ENCODE data around the gene FBXO40.
"Not testable (repeated sequence)": the region's sequence is repeated elsewhere in the genome, so short reads cannot be mapped to it uniquely, and the experiment has no call there.

FBXO40 gene

DNA sequence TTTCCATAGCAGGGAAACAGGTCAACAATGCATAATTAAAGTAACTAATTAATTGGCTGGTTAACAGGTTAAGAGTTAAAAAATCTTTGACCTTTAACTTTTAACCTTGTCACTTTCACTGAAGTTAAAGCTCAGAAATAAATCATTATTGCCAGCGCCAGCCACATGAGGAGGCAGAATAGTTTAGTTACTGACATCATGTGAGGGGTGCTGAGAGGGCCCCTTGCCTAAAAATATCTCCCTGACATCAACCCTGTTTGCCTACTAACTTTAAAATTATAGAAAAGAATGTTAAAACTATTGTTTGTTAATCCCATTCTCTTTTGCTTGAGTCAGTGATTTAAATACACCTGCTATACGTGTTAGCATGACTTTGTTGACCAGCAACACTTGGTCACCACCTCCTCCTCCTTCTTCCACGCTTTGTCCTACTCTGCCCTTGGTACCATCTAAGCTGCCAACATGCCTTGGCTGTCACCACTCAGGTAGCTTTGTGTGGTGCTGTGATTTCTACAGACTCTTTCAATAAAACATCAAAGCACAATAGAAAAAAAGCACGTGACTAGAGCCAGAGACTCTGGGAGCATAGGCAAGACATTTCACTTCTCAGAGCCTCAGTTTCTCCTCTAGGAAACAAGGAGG, 2.7 kb downstream of the FBXO40 start:
- no peak overlapping the region for H3K4me3 Mint-ChIP-seq

DNA sequence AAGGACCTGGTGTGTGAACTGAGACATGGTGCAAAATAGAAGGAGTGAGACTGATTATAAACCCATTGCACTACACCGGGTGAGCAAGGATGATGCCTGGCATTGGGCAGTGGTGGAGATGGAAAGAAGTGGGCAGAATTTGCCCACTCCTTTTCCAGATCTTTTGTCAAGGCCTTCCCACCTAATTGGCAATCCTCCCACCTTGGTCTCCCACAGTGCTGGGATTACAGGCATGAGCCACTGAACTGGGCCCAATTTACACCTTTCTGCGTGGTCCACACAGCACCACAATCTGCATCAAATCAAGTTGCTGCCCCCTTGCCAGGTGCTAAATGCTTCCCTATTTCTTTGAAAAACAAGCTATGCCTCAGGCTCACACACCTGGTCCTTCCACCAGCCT, 5.4 kb downstream of the FBXO40 start:
- Mint-ChIP-seq H3K27me3 (no peaks in the 10 kb centered on the region), H3K27ac (no peak overlapping the region), H3K9me3 (no peaks in the 10 kb centered on the region), H3K4me1 (no peaks in the 10 kb centered on the region), H3K4me3 (no peak overlapping the region), H3K36me3 (no peaks in the 10 kb centered on the region)

More for the DNA sequence above, 2.7 kb downstream of the FBXO40 start:
- no peaks in the 10 kb centered on the region for H3K27me3 Mint-ChIP-seq
- H3K9me3 Mint-ChIP-seq = no peaks in the 10 kb centered on the region
- H3K27ac Mint-ChIP-seq = no peak overlapping the region
- H3K4me1 Mint-ChIP-seq = no peaks in the 10 kb centered on the region
- no peaks in the 10 kb centered on the region for H3K36me3 Mint-ChIP-seq

DNA sequence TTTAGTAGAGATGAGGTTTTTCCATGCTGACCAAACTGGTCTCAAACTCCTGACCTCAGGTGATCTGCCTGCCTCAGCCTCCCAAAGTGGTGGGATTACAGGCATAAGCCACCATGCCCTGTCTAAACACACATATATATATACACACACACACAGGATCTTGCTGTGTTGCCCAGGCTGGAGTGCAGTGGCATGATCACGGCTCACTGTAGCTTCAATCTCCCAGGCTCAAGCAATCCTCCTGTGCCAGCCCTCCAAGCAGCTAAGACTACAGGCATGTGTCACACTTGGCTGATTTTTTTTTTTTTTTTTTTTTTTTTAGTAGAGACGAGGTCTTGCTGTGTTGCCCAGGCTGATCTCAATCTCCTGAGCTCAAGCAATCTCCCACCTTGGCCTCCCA, 6.7 kb downstream of the FBXO40 start:
- not testable (repeated sequence) for H3K27me3 Mint-ChIP-seq, H3K36me3 Mint-ChIP-seq, H3K9me3 Mint-ChIP-seq, H3K4me1 Mint-ChIP-seq, H3K4me3 Mint-ChIP-seq, H3K27ac Mint-ChIP-seq

DNA sequence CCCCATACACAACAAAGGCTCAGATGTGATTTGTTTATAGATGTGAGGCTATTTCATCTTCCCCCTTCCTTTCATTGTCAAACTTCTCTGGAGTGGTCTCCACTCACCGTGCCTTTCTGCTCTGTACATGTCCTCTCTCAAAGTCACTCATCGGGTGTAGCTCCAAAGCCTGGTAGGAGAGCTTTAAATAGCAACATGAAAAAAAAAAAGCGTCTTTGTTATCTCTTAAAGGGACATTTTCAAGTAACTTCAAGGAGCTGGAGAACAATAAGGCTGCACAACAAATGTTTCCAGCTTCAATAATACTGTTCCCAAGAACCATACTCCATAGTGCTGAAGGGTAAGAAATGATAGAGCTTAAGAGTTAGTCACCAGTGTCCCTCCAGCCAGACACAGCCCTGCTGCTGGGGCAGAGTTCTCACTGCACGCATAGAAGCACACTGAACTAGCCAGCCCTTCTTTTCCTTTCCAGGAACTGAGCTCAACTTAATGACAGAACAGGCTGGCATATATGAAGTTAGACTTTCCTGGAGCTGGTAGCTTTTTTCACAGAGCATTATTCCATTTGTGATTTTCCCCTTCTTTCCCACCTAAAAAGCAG, 8.1 kb downstream of the FBXO40 start:
- no peaks in the 10 kb centered on the region for H3K9me3 Mint-ChIP-seq
- no peaks in the 10 kb centered on the region for H3K27me3 Mint-ChIP-seq
- no peaks in the 10 kb centered on the region for H3K4me1 Mint-ChIP-seq
- H3K36me3 Mint-ChIP-seq = no peaks in the 10 kb centered on the region
- H3K27ac Mint-ChIP-seq = no peak overlapping the region
- no peak overlapping the region for H3K4me3 Mint-ChIP-seq

DNA sequence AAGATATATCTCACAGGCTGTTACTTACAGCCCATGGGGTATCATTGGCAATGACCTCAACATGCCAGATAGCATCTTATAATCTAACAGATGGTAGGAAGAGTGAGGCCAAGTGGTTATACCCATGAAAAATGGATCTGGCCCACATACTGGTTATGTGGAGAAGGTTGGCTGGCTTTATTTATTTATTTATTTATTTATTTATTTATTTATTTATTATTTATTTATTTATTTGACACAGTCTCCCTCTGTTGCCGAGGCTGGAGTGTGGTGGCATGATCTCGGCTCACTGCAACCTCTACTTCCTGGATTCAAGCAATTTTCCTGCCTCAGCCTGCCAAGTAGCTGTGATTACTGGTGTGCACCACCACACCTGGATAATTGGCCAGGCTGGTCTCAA, 11.6 kb downstream of the FBXO40 start:
- Mint-ChIP-seq H3K27ac (no peak overlapping the region), H3K4me3 (no peak overlapping the region), H3K27me3 (no peaks in the 10 kb centered on the region), H3K9me3 (no peaks in the 10 kb centered on the region), H3K4me1 (no peaks in the 10 kb centered on the region), H3K36me3 (no peaks in the 10 kb centered on the region)

DNA sequence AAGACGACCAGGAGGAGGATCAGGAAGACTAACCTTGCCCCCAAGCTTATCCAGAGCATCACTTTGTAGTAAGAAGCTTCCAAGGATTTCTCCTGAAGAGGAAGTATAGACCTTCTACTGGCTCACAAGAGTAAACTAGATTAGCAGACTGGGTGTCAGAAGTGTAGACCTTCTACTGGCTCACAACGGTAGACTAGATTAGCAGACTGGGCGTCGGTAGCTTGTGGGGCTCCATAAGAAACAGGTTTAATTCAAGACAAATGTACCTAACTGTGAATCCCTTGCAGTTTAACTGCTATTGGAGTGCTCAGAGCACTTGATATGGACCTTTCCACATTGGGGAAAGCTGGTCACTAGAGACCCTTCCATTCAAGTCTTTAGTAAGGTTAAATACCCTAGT, 12.9 kb downstream of the FBXO40 start:
- no peaks in the 10 kb centered on the region for H3K4me1 Mint-ChIP-seq
- H3K4me3 Mint-ChIP-seq = no peak overlapping the region
- no peaks in the 10 kb centered on the region for H3K9me3 Mint-ChIP-seq
- H3K36me3 Mint-ChIP-seq = no peaks in the 10 kb centered on the region
- no peak overlapping the region for H3K27ac Mint-ChIP-seq
- no peaks in the 10 kb centered on the region for H3K27me3 Mint-ChIP-seq

DNA sequence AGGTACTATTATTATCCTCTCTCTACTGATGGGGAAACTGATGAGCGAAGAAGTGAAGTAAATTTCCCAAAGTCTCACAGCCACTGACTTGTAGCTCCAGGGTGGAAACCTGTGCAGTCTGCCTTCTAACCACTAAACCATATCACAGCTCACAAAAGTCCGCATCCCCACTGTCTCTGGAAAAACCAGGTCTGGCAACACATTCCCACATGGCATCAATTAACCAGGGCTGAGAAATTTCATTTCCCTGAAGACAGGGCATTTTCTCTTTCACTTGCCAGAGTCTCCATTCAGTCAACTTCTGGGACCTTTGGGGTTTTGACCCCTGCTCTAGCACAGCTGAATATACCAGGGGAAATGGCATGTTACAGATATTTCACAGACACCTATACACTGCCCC, 26.5 kb downstream of the FBXO40 start:
- H3K9me3 Mint-ChIP-seq = no peaks in the 10 kb centered on the region
- H3K36me3 Mint-ChIP-seq = no peaks in the 10 kb centered on the region
- no peak overlapping the region for H3K4me3 Mint-ChIP-seq
- no peaks in the 10 kb centered on the region for H3K27me3 Mint-ChIP-seq
- H3K27ac Mint-ChIP-seq = no peak overlapping the region
- no peaks in the 10 kb centered on the region for H3K4me1 Mint-ChIP-seq

DNA sequence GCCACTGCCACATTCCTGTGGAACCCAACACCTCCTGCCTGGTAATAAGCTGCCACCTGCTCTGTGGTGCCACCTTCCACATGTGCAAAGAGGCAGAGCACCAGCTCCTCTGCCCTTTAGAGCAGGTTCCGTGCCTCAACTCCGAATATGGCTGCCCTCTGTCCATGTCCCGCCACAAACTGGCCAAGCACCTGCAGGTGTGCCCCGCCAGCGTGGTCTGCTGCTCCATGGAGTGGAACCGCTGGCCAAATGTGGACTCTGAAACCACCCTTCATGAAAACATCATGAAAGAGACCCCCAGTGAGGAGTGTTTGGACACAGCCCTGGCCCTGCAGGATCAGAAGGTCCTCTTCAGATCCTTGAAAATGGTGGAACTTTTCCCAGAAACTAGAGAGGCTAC, 28.3 kb downstream of the FBXO40 start:
- H3K4me1 Mint-ChIP-seq = no peaks in the 10 kb centered on the region
- H3K4me3 Mint-ChIP-seq = no peak overlapping the region
- no peaks in the 10 kb centered on the region for H3K27me3 Mint-ChIP-seq
- H3K9me3 Mint-ChIP-seq = no peaks in the 10 kb centered on the region
- H3K27ac Mint-ChIP-seq = no peak overlapping the region
- H3K36me3 Mint-ChIP-seq = no peaks in the 10 kb centered on the region

DNA sequence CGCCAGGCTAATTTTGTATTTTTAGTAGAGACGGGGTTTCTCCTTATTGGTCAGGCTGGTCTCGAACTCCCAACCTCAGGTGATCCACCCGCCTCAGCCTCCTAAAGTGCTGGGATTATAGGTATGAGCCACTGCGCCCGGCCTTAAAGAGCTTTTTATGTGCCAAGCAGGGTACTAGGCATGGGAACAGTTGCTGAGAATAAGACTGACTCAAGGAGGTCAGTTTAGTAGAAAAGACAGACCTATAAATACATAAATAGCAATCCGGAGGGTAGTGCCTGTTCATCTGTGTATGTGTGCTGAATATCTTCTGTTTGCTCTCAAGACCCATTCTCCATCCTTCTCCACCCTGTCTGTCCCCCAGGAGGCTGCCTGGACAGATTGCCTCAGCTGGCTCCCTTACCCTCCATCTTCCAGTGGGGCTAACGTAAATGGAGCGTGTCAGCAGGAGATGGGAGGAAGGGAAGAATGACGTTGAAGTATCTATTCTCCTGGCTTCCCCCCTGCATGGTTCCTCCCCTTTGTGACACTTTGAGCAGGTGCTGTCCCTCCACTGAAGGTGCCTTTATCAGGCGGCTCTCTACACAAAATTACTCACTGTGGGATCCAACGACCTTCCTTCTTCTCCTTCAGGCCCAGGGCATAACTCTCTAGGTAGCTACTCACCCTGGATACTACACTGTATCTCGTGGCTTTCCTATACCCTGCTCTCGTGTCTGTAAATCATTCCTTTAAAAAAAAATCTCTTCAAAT, 31.1 kb downstream of the FBXO40 start:
- Mint-ChIP-seq H3K4me3 (no peak overlapping the region), H3K27ac (no peak overlapping the region), H3K4me1 (no peaks in the 10 kb centered on the region)

DNA sequence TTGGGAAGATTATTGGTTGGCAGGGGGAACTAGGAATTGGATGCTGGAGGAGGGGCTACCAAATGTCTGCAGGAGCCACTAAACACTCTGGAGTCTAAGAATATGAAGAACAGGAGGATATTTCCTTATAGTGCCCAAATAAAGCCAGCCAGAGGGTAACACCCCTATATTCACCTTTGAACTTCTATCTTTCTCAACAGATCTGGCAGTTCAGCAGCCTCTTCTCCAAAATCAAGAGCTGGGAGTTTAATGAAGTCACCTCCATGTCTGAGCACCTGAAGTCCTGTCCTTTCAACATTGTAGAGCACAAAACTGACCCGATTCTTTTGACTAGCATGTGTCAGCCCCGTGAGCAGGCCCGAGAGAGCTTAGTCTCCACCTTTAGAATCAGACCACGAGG, 33.3 kb downstream of the FBXO40 start:
- H3K4me3 Mint-ChIP-seq = no peak overlapping the region
- H3K27ac Mint-ChIP-seq = no peak overlapping the region
- H3K36me3 Mint-ChIP-seq = peaks cover 13% of the 10 kb centered on the region

More for the DNA sequence above, 31.1 kb downstream of the FBXO40 start:
- no peaks in the 10 kb centered on the region for H3K27me3 Mint-ChIP-seq
- H3K9me3 Mint-ChIP-seq = no peaks in the 10 kb centered on the region
- H3K36me3 Mint-ChIP-seq = peaks cover 6% of the 10 kb centered on the region

DNA sequence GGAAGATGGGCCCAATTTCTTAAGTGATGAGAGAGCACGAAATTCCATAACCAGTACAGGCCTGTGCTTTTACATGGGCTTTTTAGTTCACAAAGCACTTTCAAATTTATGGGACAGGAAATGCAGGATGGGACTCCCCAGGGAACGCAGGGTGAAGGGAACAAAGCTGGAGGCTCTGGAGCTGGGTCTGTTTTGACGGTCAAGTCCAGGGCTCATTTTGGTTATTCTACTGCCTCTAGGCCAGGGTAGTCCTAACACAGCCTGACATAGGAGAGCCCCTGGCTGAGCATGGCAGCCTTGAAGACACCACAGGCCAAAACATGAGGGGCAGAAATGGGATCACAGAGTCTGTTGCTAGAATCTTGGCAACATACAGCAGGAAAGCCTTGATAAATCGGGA, 34.0 kb downstream of the FBXO40 start:
- Mint-ChIP-seq H3K4me1 (no peaks in the 10 kb centered on the region), H3K36me3 (peaks cover 18% of the 10 kb centered on the region), H3K27me3 (no peaks in the 10 kb centered on the region), H3K27ac (no peak overlapping the region), H3K4me3 (no peak overlapping the region), H3K9me3 (no peaks in the 10 kb centered on the region)

More for the DNA sequence above, 33.3 kb downstream of the FBXO40 start:
- Mint-ChIP-seq H3K9me3 (no peaks in the 10 kb centered on the region), H3K27me3 (no peaks in the 10 kb centered on the region), H3K4me1 (no peaks in the 10 kb centered on the region)

DNA sequence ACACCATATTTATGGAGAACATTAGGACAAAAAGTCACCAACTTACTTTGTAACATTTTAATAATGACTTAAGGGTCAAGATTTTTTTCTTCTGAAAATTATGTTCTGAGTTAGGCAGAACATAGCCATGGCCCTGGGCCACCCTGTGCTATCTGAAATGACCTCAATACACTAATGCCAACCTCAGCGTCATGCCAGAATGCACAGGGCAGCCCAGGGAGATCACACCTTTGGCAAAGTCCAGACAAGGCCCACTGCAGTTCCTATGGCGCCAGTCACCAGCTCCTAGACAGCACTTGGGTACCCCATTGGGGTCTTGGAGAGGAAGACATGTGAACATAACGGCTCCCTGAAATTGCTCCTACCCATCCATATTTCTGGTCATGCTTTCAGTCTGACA, 34.4 kb downstream of the FBXO40 start:
- Mint-ChIP-seq H3K4me1 (no peaks in the 10 kb centered on the region), H3K4me3 (no peak overlapping the region), H3K36me3 (peaks cover 19% of the 10 kb centered on the region), H3K9me3 (no peaks in the 10 kb centered on the region), H3K27ac (no peak overlapping the region), H3K27me3 (no peaks in the 10 kb centered on the region)

DNA sequence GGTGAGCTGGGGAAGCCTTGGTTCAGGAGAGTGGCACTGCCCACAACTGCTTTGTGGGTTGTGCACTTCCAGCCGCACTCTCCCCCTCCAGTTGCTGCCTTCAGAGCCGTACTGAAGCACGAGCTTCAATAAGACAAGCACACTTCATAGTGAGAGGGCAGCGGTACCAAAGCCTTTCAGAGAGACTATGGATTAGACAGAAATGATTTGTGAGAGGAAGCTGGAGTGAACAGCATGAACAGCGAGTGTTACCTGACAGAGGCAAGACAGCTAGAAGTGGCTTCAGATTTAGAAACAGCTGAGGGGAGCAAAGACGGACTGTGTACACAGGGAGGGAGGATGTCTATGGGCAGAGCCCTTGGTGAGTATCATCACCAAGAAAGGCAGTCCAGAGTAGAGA, 36.4 kb downstream of the FBXO40 start:
- no peaks in the 10 kb centered on the region for H3K9me3 Mint-ChIP-seq
- H3K4me1 Mint-ChIP-seq = no peaks in the 10 kb centered on the region
- H3K27me3 Mint-ChIP-seq = no peaks in the 10 kb centered on the region
- H3K27ac Mint-ChIP-seq = peak overlapping the region; percentile 32
- peaks cover 28% of the 10 kb centered on the region for H3K36me3 Mint-ChIP-seq
- H3K4me3 Mint-ChIP-seq = no peak overlapping the region

DNA sequence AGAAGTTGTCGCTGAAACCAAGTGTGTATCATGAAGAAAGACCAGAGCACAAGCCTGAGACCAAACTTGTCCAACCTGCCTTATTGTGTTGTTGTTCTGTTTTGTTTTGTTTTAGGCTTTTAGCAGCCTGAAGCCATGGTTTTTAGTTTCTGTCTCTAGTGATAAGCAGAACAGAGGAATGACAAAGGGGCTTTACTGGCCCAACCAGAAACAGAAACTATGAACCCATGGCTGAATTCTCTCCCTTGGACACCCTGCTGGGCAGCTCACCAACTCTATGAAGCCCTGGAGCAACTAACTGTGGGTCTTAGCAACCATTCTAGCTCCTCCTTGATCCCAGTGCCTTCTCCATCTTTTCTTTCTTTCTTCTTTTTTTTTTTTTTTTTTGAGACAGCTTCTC, 37.2 kb downstream of the FBXO40 start:
- Mint-ChIP-seq H3K9me3 (no peaks in the 10 kb centered on the region), H3K27ac (peak overlapping the region; percentile 71), H3K4me3 (no peak overlapping the region), H3K4me1 (no peaks in the 10 kb centered on the region), H3K36me3 (peaks cover 32% of the 10 kb centered on the region), H3K27me3 (no peaks in the 10 kb centered on the region)

DNA sequence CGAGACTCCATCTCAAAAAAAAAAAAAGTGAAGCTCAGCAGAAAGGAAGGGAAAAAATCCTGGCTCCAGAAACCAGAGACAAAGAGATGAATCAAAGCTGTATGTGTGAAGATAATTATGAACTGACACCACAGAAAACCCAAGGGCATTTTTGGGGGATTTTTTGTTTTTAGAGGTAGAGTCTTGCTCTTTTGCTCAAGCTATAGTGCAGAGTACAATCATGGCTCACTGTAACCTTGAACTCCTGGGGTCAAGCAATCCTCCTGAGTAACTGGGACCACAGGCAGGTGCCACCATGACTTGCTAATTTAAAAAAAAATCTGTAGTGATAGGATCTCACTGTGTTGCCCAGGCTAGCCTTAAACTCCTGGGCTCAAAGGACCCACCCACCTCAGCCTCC, 44.7 kb downstream of the FBXO40 start:
- peaks cover 42% of the 10 kb centered on the region for H3K36me3 Mint-ChIP-seq
- no peaks in the 10 kb centered on the region for H3K27me3 Mint-ChIP-seq
- H3K27ac Mint-ChIP-seq = peak overlapping the region; percentile 84
- no peak overlapping the region for H3K4me3 Mint-ChIP-seq
- no peaks in the 10 kb centered on the region for H3K9me3 Mint-ChIP-seq
- H3K4me1 Mint-ChIP-seq = peaks cover 32% of the 10 kb centered on the region

DNA sequence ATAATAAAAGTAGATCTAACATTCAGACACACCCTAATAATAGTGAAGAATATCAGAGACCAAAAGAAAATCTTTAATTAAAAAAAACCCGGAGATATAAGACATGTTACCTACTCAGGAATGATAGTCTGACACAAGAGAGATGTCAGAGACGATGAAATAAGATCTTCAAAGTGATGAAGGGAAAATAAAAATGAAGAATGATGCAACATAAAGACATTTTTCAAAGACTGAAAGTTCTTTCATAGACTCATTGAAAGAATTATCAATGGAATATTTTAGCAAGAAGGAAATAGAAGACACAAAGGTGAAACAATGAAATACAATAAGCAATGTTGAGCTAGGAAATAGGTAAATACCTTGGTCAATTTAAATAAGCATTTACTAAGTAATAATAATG, 47.9 kb downstream of the FBXO40 start:
- Mint-ChIP-seq H3K27me3 (no peaks in the 10 kb centered on the region), H3K4me1 (peaks cover 38% of the 10 kb centered on the region), H3K9me3 (no peaks in the 10 kb centered on the region), H3K27ac (peak overlapping the region; percentile 99), H3K4me3 (peak overlapping the region; percentile 73), H3K36me3 (peaks cover 37% of the 10 kb centered on the region)
